ENCODE data around the gene BAIAP2.

BAIAP2 gene

DNA sequence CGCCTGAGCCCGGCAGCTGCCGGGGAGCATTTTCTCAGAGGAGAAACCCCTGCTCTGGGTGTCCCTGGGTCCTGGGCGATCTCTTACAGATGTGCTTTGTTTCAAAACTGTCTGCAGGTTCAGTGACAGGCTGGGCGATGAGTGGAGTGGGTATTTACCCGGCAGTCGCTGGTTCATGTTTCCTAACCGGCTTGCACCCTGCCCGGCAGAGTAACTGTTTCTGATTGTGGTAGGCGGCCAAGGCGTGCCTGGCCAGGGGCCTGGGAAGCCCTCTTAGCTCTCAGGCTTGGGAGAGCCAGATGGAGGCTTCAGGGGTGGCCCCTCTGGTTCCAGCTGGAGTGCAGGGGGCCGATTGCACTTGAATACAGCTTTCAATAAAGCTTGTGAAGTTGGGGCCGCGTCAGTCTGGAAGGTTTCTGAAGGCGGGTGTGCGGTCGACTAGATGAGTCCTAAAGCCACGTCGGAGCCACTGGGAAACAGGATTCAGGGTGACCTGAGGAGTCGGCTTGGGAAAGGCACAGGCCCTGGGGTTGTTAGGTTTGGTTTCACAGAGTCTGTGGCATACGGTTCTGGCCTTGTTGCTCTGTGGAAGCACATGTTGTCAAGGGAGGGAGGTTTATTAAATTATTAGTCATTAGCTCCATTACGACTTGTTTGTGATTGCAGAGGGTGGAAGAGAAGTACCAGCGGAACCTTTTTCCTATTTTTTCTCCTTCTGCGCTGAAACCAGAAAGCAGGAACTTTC, 1.4 kb downstream of the BAIAP2 start:
- Histone ChIP-seq H3K27ac (no peak overlapping the region), H3K9ac (0 out of 22 replicates have a peak overlapping the region, but pooled peaks of 1 of the 11 experiments have one; percentile 82), H3K36me3 (peaks cover 0 to 16% (median 0%) of the 10 kb centered on the region in 11 experiments; a peak in 3 of 22 replicates), H3K27me3 (peaks cover 62 to 96% (median 91%) of the 10 kb centered on the region in 11 experiments), H4K20me1 (peaks cover 4 to 91% (median 45%) of the 10 kb centered on the region in 11 experiments; a peak in 20 of 22 replicates), H3K4me1 (peaks cover 17 to 57% (median 37%) of the 10 kb centered on the region in 10 experiments), H3K4me3 (peak overlapping the region in 4 of 10 experiments; percentile 65 to 76 (median 74); a peak in 2 of 20 replicates), H3K4me2 (peak overlapping the region in 4 of 11 experiments; percentile 92 to 97 (median 94); a peak in 6 of 22 replicates), H3K9me3 (replicated peaks in 1 of 11) (no peaks in the 10 kb centered on the region)
- TF ChIP-seq Cebpa-rat (IDR thresholded peaks at IDR 0.05), result no peak

DNA sequence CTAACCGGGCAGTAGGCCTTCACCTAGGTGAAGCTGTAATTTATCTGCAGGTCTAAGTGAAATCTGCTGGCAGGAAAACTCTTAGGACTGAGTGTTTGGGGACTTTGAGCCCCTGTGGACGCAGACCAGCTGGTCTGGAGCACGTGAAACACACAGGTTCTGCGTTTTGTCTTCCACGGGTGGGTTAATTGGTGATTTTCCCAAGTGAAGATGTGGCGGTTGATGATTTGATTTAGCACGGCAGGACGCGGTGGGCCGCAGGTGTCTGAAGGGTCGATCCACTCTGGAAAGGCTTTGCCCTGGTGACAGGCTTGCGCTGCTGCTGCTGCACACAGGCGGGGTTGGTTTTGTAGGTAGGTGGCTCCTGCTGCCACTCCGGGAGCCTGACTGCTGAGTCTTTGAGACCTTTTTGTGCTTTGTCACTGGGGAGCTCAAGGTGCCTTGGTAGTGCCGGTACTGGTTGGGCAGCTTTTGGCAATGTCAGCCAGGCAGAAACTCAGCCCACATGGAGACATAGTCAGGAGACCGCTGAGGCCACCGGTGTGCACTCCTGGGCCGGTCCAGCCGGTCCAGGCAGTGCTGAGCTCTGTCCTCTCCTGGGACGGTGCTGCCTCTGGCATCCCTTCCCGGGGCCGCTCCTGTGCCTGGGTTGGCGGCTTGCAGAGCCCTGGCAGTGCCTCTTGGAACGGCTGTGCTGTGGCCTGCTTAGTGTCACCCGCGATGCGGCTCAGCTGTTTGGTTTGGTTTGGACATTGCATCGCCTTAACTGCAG, 2.3 kb downstream of the BAIAP2 start:
- H3K4me2 ChIP-seq, result peak overlapping the region in 1 of 11 experiments; percentile 95; a peak in 2 of 22 replicates
- H3K4me1 ChIP-seq, result peaks cover 13 to 49% (median 29%) of the 10 kb centered on the region in 10 experiments
- H3K36me3 ChIP-seq, result peaks cover 0 to 8% (median 0%) of the 10 kb centered on the region in 11 experiments; a peak in 3 of 22 replicates
- no peaks in the 10 kb centered on the region for H3K9me3 ChIP-seq (replicated peaks in 1 of 11)
- TF ChIP-seq Cebpa-rat (IDR thresholded peaks at IDR 0.05), result no peak
- H3K4me3 ChIP-seq, result no peak overlapping the region
- peaks cover 4 to 88% (median 45%) of the 10 kb centered on the region in 11 experiments; a peak in 19 of 22 replicates for H4K20me1 ChIP-seq
- no peak overlapping the region for H3K9ac ChIP-seq
- H3K27me3 ChIP-seq, result peaks cover 55 to 88% (median 83%) of the 10 kb centered on the region in 11 experiments
- no peak overlapping the region for H3K27ac ChIP-seq

DNA sequence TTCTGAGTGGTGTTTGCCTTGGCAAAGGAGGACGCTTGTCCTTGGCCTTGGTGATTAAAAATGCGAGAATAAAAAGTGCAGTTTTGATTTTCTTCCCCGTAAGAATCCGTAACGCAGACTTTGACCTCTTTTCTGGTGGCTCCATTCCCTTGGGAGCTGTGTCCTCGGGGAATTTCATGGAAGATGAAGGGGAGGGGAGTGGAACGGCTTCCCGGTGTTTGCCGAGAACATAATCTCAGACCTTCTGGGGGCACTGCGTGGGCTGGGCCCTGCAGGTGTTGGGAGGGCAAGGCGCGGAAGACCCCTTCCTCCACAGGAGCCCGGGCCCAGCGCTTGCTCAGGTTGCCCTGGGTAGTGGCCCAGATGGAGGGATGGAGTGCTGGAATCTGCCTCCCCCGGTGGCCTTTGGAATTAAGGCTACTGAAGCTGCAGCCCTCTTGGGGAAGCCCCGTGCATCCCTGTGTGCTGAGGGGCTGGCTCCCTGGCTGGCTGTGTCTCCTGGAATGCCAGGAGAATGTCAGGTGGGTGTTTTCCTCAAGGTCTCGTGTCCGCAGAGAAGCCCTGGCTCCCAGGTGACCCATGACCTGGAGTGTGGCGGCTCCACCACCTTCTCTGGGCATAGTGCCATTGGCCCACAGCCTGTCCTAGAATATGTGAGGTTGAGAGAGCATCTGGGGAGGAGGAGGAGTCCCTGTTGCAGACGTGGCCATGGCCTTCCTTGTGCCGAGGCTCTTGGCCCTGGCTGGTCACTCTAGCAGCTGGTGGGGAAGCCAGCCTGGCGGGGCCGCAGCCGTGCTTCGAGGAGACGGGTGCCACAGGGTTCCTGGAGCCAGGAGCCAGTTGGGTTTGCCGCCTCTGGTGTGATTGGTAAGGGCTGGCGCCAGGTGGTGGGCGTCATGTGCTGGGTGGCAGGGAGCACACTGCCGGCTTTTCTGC, 3.1 kb downstream of the BAIAP2 start:
- no peaks in the 10 kb centered on the region for H3K9me3 ChIP-seq (replicated peaks in 1 of 11)
- H3K4me3 ChIP-seq, result no peak overlapping the region
- peaks cover 4 to 83% (median 44%) of the 10 kb centered on the region in 11 experiments; a peak in 19 of 22 replicates for H4K20me1 ChIP-seq
- no peaks in the 10 kb centered on the region; a peak in 1 of 22 replicates for H3K36me3 ChIP-seq
- no peak overlapping the region for H3K27ac ChIP-seq
- H3K9ac ChIP-seq, result no peak overlapping the region
- TF ChIP-seq Cebpa-rat (IDR thresholded peaks at IDR 0.05), result no peak
- H3K4me2 ChIP-seq, result no peak overlapping the region
- peaks cover 13 to 40% (median 21%) of the 10 kb centered on the region in 10 experiments for H3K4me1 ChIP-seq
- peaks cover 46 to 79% (median 74%) of the 10 kb centered on the region in 11 experiments for H3K27me3 ChIP-seq

DNA sequence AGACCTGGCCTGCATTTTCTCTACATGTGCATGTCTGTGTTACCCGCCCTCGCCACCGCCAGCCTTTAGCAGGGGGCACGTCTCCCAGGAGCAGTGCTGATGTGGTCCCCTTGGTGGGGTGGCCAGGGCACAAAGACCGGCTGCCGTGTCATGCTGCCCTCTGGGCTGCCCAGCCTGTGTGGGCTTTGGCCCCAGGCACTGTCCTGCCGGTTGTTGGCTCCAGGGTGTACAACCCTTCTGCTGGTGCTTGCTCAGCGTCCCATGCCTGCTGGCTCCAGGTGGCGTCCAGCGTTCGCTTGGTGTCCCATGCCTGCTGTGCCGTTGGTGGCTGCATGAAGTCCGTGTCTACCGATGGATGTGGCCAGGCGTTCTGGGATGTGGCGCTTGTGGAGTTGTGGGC, 4.1 kb downstream of the BAIAP2 start:
- H3K9ac ChIP-seq, result no peak overlapping the region
- no peak overlapping the region for H3K4me2 ChIP-seq
- H3K36me3 ChIP-seq, result no peaks in the 10 kb centered on the region; a peak in 1 of 22 replicates
- peaks cover 4 to 86% (median 37%) of the 10 kb centered on the region in 11 experiments; a peak in 19 of 22 replicates for H4K20me1 ChIP-seq
- no peaks in the 10 kb centered on the region for H3K9me3 ChIP-seq (replicated peaks in 1 of 11)
- no peak overlapping the region for H3K4me3 ChIP-seq
- H3K4me1 ChIP-seq, result peaks cover 4 to 35% (median 11%) of the 10 kb centered on the region in 10 experiments; a peak in 19 of 20 replicates
- no peak for TF ChIP-seq Cebpa-rat (IDR thresholded peaks at IDR 0.05)
- peaks cover 46 to 76% (median 64%) of the 10 kb centered on the region in 11 experiments for H3K27me3 ChIP-seq
- H3K27ac ChIP-seq, result no peak overlapping the region

DNA sequence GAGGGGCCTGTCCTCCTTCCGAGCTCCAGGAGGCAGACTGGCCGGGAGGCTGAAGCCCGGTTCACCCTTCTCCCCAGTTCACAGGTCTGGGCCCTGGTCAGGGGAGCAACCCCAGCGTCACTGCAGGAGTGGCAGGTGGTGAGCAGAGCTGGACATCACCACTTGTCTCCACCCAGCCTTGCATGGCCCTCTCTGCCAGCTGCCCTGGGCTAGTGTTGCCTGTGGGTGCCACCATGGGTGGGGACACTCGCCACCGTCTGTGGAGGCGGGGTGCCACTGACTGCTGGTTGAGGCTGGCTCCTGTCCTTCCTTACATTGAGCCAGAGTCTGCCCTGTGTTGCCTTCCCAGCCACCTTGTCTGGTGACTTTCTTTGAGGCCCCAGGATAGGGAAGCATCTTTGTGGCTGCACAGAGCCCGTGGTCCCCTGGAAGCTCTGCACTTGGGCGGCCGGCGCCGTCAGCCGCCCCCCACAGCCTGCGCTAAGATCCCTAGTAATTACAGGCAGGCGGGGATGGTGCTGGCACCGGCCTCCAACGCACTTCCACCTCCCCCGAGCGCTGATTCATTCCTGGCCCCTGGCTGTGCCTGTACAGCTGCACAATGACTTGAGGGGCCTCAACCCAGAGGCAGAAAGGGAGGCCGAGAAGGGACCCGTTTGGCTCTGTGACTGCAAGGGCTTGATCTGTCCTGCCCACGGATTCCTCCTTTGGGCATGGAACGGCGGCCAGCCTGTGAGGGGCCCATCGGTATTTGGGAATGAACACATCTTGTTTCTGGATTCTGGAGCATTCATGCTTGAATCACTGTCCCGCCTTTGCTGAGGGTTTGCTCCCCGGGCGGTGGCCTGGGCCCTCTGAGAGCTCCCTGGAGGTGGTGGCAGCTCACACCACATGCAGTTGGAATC, 5.2 kb downstream of the BAIAP2 start:
- peaks cover 6 to 44% (median 12%) of the 10 kb centered on the region in 10 experiments for H3K4me1 ChIP-seq
- no peaks in the 10 kb centered on the region; a peak in 1 of 22 replicates for H3K36me3 ChIP-seq
- H3K27me3 ChIP-seq, result peaks cover 44 to 78% (median 63%) of the 10 kb centered on the region in 11 experiments
- H3K9me3 ChIP-seq (replicated peaks in 1 of 11), result no peaks in the 10 kb centered on the region
- TF ChIP-seq Cebpa-rat (IDR thresholded peaks at IDR 0.05), result no peak
- peaks cover 4 to 92% (median 41%) of the 10 kb centered on the region in 11 experiments; a peak in 19 of 22 replicates for H4K20me1 ChIP-seq
- H3K27ac ChIP-seq, result no peak overlapping the region
- H3K9ac ChIP-seq, result no peak overlapping the region
- H3K4me2 ChIP-seq, result peak overlapping the region in 3 of 11 experiments; percentile 15 to 26 (median 18); a peak in 4 of 22 replicates
- no peak overlapping the region for H3K4me3 ChIP-seq

DNA sequence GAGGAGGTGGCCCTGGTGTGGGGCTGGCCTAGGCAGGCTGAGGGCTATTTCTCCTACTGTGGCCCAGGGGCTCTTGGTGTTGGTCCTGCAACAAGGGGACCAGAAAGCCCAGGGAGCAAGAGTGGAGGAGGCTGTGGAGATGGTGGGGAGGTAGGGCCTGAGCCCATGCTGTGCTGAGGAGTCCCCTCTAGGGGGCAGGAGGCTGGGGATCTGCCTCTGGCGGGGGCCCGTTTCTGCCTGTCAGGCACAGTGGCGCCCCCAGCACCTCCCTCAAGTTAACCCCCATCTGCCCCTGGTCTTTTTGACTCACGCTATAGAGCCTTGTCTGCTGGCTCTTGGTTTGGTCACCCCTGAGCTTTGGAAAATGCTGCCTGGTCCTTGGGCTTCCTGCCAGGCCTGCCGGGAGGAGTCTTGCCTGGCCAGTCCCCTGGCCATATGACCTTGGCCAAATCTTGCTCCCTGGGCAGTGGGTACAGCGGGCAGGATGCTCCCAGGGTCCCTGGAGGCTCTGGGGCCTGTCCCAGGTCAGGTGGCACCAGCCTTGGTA, 5.9 kb downstream of the BAIAP2 start:
- Histone ChIP-seq H3K27me3 (peaks cover 38 to 78% (median 60%) of the 10 kb centered on the region in 11 experiments), H3K4me2 (peak overlapping the region in 3 of 11 experiments; percentile 15 to 26 (median 18); a peak in 3 of 22 replicates), H4K20me1 (peaks cover 4 to 97% (median 46%) of the 10 kb centered on the region in 11 experiments; a peak in 19 of 22 replicates), H3K4me3 (no peak overlapping the region), H3K4me1 (peaks cover 13 to 47% (median 15%) of the 10 kb centered on the region in 10 experiments), H3K27ac (no peak overlapping the region), H3K9ac (no peak overlapping the region), H3K9me3 (replicated peaks in 1 of 11) (no peaks in the 10 kb centered on the region), H3K36me3 (no peaks in the 10 kb centered on the region; a peak in 1 of 22 replicates)
- no peak for TF ChIP-seq Cebpa-rat (IDR thresholded peaks at IDR 0.05)

DNA sequence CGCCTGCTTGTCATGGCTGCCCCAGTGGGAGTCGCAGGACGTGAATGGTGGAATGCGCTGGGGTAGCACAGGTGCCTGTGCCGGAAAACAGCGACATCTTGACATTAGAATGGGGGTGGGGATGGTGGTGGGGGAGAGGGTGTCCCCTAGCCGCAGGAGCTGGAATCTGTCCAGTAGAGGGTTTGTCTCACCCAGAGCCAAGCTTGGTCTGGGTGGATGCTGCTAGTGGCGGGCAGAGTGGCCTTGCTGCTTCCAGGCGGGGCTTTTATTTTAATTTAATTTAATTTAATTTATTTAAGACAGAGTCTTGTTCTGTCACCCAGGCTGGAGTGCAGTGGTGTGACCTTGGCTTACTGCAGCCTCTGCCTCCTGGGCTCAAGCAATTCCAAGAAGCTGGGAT, 7.7 kb downstream of the BAIAP2 start:
- Histone ChIP-seq H3K4me1 (peaks cover 18 to 45% (median 30%) of the 10 kb centered on the region in 10 experiments), H3K4me2 (no peak overlapping the region), H3K9me3 (replicated peaks in 1 of 11) (no peaks in the 10 kb centered on the region), H3K9ac (no peak overlapping the region), H4K20me1 (peaks cover 0 to 97% (median 35%) of the 10 kb centered on the region in 11 experiments; a peak in 17 of 22 replicates), H3K4me3 (no peak overlapping the region), H3K36me3 (no peaks in the 10 kb centered on the region; a peak in 1 of 22 replicates), H3K27me3 (peaks cover 37 to 78% (median 58%) of the 10 kb centered on the region in 11 experiments), H3K27ac (no peak overlapping the region)
- no peak for TF ChIP-seq Cebpa-rat (IDR thresholded peaks at IDR 0.05)
